ENCODE results near the gene IPO9. TPM values are rescaled to one million over a fixed set of nuclear protein-coding genes. Genes with fewer than 3 reads are reported as not detected.
"Not testable (repeated sequence)": the region's sequence is repeated elsewhere in the genome, so short reads cannot be mapped to it uniquely, and the experiment has no call there.

IPO9 gene
- total RNA-seq, 1 donor = 28.9 TPM

- TF ChIP-seq, protein P1, sequence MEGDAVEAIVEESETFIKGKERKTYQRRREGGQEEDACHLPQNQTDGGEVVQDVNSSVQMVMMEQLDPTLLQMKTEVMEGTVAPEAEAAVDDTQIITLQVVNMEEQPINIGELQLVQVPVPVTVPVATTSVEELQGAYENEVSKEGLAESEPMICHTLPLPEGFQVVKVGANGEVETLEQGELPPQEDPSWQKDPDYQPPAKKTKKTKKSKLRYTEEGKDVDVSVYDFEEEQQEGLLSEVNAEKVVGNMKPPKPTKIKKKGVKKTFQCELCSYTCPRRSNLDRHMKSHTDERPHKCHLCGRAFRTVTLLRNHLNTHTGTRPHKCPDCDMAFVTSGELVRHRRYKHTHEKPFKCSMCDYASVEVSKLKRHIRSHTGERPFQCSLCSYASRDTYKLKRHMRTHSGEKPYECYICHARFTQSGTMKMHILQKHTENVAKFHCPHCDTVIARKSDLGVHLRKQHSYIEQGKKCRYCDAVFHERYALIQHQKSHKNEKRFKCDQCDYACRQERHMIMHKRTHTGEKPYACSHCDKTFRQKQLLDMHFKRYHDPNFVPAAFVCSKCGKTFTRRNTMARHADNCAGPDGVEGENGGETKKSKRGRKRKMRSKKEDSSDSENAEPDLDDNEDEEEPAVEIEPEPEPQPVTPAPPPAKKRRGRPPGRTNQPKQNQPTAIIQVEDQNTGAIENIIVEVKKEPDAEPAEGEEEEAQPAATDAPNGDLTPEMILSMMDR (IDR thresholded peaks at IDR 0.05; ENCODE audit: insufficient read depth, low read depth, low read length) = no peak
- DNase-seq (ENCODE audit: low read depth) = no peak
- H3K4me3 ChIP-seq (ENCODE audit: low read depth, low read length) = no peak overlapping the region
These were observed 23.0 kb downstream of the IPO9 start for GRCh38 chr1:201851949-201852348.

- not testable (repeated sequence) for H3K4me3 ChIP-seq (ENCODE audit: low read depth, low read length); DNase-seq (ENCODE audit: low read depth)
These were observed 27.8 kb downstream of the IPO9 start for GRCh38 chr1:201856722-201857121.

GRCh38 chr1:201859424-201859823 lies 30.5 kb downstream of the IPO9 start:
- no peak for DNase-seq (ENCODE audit: low read depth)
- H3K4me3 ChIP-seq (ENCODE audit: low read depth, low read length) = no peak overlapping the region
- TF ChIP-seq, protein P1 (IDR thresholded peaks at IDR 0.05; ENCODE audit: insufficient read depth, low read depth, low read length) = no peak

GRCh38 chr1:201861448-201861847 lies 32.5 kb downstream of the IPO9 start:
- TF ChIP-seq, protein P1 (IDR thresholded peaks at IDR 0.05; ENCODE audit: insufficient read depth, low read depth, low read length) = no peak
- DNase-seq (ENCODE audit: low read depth) = peak; percentile 89
- H3K4me3 ChIP-seq (ENCODE audit: low read depth, low read length) = no peak overlapping the region

- TF ChIP-seq, protein P1 (IDR thresholded peaks at IDR 0.05; ENCODE audit: insufficient read depth, low read depth, low read length) = no peak
- no peak overlapping the region for H3K4me3 ChIP-seq (ENCODE audit: low read depth, low read length)
- peak; percentile 65 for DNase-seq (ENCODE audit: low read depth)
These were observed 41.4 kb downstream of the IPO9 start for GRCh38 chr1:201870397-201870796.

DNA sequence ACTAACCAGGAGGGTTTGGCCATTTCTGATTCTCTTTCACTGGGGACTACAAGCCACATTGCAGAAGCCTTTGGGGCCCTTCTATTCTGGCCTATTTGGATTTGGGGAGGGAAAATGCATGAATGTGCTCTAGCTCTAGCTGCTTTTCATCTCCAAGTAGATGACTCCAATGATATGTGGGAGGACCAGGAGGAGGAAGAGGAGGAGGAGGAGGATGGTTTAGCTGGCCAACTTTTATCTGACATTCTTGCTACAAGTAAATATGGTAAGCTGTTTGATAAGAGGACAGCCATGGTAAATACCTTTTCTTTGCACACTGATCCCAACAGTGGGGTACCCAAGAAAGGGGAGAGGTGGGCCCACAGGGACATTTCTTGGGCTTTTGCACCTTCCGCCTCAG lies 45.7 kb downstream of the IPO9 start:
- DNase-seq (ENCODE audit: low read depth) = no peak
- TF ChIP-seq, protein P1 (IDR thresholded peaks at IDR 0.05; ENCODE audit: insufficient read depth, low read depth, low read length) = no peak
- H3K4me3 ChIP-seq (ENCODE audit: low read depth, low read length) = no peak overlapping the region

DNA sequence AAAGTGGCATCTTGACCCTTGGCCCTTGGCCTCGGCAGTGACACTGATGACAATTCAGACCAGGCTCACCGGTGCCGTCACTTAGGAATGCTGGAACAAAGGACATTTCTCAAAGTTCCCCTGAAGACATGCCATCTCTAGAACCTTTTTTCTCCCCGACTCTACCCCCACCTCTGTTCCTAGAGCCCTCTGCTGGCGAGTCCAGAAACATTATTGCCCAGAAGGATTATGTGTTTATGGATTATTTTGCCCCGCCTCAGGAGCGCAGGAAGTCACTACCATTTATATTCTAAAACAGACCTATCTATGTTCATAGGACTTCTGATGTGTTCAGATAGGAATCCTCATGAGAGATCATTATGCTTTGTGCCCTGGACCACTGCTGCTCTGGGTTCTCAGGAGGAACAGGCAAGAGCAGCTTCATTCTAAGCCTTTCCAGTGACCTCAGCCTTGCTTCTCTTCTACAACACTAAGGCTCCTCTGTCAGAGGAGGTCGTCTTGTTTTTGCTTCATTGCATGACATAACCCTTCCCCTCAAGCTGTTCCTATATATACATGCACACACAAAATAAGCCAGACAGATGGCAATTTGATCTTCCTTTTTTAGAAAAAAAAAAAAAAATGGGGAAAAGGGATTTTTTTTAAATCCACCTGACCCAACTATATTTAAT lies 47.3 kb downstream of the IPO9 start:
- DNase-seq (ENCODE audit: low read depth) = peak; percentile 30
- TF ChIP-seq, protein P1 (IDR thresholded peaks at IDR 0.05; ENCODE audit: insufficient read depth, low read depth, low read length) = peak; percentile 52

More for the DNA sequence above, 47.3 kb downstream of the IPO9 start:
- H3K4me3 ChIP-seq (ENCODE audit: low read depth, low read length) = no peak overlapping the region

Data from fibroblast of villous mesenchyme (primary cell).